Body of pancreas (tissue), 4 donors: ENCODE data around the gene PHF3. TPM values are rescaled to one million over a fixed set of nuclear protein-coding genes. Genes with fewer than 3 reads are reported as not detected.

ENCODE experiments used
- ATAC-seq: fragments of 150-250 bp; one replicate; pipeline ENCODE4 v1.9.1; 2016
- DNase-seq, 4 donors: peaks; one replicate each; pipeline ENCODE4 v3.0.0-alpha.2; 2019
- H3K27ac ChIP-seq, 4 donors: fragments of 200-600 bp; sonication (generic); 1 replicate in 3 of 4; 2 replicates in 1 of 4; pipeline versions ENCODE4 v1.5.1 to v1.6.1; 2016 to 2019; ENCODE audit warnings: mild to moderate bottlenecking in 1 of 4, mixed read lengths in 1 of 4, moderate library complexity in 1 of 4
- H3K27me3 ChIP-seq, 2 donors: fragments of 200-600 bp; sonication (generic); one replicate each; pipeline ENCODE4 v1.6.0; 2016; ENCODE audit warnings: mild to moderate bottlenecking in 1 of 2
- H3K36me3 ChIP-seq, 2 donors: fragments of 200-600 bp; sonication (generic); replicated peaks in 1 of 2; 2 replicates each; pipeline ENCODE4 v1.5.1; 2016; ENCODE audit warnings: low read depth in 2 of 2; ENCODE audit not compliant: insufficient read depth in 1 of 2
- H3K4me1 ChIP-seq: fragments of 200-600 bp; sonication (generic); one replicate; pipeline ENCODE4 v1.6.0; 2016
- H3K4me3 ChIP-seq, 2 donors: fragments of 200-600 bp; sonication (generic); 1 replicate in 1 of 2; 2 replicates in 1 of 2; pipeline ENCODE4 v1.5.1; 2016 to 2019
- H3K9me3 ChIP-seq, 3 donors: fragments of 200-600 bp; sonication (generic); 1 replicate in 2 of 3; 2 replicates in 1 of 3; pipeline ENCODE4 v1.5.1; 2016
- POLR2A ChIP-seq, 3 donors: fragments of 450-650 bp; IDR thresholded peaks; one replicate each; pipeline ENCODE4 v1.6.1; 2016; ENCODE audit warnings: antibody characterized with exemption in 3 of 3, mild to moderate bottlenecking in 2 of 3
- WGBS, 2 donors: methylation state at CpG; one replicate each; pipeline ENCODE4 v1.1.5; 2017; 5-methylcytosine and 5-hydroxymethylcytosine counted together
- intact Hi-C: fragments of 100-400 bp; cut with DNase I; formaldehyde crosslinking; loops from one replicate; pipeline ENCODE4 v1.15.1; 2023
- total RNA-seq, 2 donors: library from RNA; depleted of rRNA; stranded (reverse); fragments of >200 nt; gene quantifications; one replicate each; pipeline ENCODE4 v1.1.0, GENCODE V29; 2016
- TF ChIP-seq, protein P1 (sequence below), 7 experiments: fragments of 450-650 bp in 4 of 7; fragments of 200-600 bp in 3 of 7; sonication (generic) in 3 of 7; IDR thresholded peaks; one replicate each; pipeline ENCODE4 v1.5.1; 2016 to 2019; ENCODE audit warnings: antibody characterized with exemption in 7 of 7

Gene PHF3
- total RNA-seq, 2 donors from 2014 or later = 40.9 to 55.0 TPM

DNA sequence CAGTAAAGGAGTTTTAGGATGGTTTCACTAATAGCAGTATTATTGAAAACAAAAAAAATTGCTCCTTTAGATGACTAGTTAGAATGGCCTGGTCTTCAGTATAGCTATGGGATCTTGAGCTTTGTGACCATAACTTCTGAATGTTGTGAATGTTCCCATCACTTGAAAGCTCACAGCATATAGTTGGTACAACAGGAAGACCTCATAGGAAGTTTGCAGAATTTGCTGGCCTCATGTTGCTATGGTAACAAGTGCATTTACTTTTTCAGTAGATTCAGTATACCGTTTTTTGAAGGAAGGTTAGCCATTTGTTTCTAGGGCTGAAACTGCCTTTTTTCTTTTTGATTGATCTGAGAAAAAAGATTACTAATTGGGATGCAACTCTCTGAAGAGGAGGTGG is 8.3 kb downstream of the PHF3 start:
- DNase-seq = no peak
- Histone ChIP-seq H3K36me3 (no peaks in the 10 kb centered on the region), H3K27me3 (no peaks in the 10 kb centered on the region), H3K4me3 (no peak overlapping the region), H3K27ac (no peak overlapping the region), H3K4me1 (peaks cover 40% of the 10 kb centered on the region), H3K9me3 (no peaks in the 10 kb centered on the region)
- intact Hi-C loops = no loop called here
- WGBS, 2 donors = 3 to 4% methylated on average over 1 of the region's 1 CpG
- no peak for ATAC-seq
- no peak for TF ChIP-seq POLR2A (IDR thresholded peaks at IDR 0.05)
- TF ChIP-seq, protein P1, sequence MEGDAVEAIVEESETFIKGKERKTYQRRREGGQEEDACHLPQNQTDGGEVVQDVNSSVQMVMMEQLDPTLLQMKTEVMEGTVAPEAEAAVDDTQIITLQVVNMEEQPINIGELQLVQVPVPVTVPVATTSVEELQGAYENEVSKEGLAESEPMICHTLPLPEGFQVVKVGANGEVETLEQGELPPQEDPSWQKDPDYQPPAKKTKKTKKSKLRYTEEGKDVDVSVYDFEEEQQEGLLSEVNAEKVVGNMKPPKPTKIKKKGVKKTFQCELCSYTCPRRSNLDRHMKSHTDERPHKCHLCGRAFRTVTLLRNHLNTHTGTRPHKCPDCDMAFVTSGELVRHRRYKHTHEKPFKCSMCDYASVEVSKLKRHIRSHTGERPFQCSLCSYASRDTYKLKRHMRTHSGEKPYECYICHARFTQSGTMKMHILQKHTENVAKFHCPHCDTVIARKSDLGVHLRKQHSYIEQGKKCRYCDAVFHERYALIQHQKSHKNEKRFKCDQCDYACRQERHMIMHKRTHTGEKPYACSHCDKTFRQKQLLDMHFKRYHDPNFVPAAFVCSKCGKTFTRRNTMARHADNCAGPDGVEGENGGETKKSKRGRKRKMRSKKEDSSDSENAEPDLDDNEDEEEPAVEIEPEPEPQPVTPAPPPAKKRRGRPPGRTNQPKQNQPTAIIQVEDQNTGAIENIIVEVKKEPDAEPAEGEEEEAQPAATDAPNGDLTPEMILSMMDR (IDR thresholded peaks at IDR 0.05) = no peak

DNA sequence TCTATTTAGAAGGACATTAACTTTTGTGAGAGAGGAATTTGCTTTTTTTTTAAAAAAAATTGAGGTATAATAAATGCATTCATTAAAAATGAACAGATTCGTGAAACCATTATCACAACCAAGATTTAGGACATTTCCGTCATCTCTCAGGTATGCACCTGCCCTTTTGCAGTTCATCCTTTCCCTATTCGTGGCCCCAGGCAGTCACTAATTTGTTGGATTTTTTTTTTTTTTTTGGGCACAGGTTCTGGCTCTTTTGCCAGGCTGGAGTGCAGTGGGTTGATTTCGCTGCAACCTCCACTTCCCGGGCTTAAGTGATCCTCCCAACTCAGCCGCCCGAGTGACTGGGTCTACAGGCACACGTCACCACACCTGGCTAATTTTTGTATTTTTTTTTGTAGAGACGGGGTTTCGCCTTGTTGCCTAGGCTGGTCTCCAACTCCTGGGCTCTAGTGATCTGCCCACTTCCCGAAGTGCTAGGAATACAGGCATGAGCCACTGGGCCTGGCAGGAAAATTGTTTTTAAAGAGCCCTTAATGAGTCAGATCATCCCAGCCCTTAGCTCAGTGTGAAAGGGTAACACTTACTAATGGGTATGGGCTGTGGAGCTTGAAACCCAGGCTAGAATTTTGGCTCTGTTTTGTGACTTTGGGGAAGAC is 9.2 kb downstream of the PHF3 start:
- Histone ChIP-seq H3K27me3 (no peaks in the 10 kb centered on the region), H3K4me1 (peaks cover 39% of the 10 kb centered on the region), H3K36me3 (no peaks in the 10 kb centered on the region), H3K9me3 (no peaks in the 10 kb centered on the region), H3K27ac (no peak overlapping the region), H3K4me3 (no peak overlapping the region)
- TF ChIP-seq POLR2A (IDR thresholded peaks at IDR 0.05) = no peak
- TF ChIP-seq, protein P1 (IDR thresholded peaks at IDR 0.05) = no peak
- DNase-seq = no peak
- intact Hi-C loops = no loop called here
- WGBS, 2 donors = 85 to 86% methylated on average over 11 of the region's 11 CpGs
- ATAC-seq = no peak

DNA sequence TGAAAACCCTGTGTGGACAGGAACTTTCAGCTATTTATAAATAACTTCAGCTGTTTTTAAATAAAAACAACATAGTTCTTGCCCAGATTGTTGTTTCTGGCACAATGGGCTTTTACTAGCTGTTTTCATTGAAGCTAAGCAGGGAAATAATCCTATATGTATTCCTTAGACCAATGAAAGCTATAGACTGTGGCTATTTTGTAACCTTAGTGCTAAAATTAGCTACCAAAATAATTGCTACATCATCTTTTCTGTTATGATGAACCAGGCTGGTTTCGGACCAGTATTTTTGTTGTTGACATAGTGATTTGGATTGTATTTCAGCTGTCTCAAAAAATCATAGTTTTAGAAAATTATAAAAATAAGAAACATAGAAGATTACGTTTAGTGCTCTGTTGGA is 13.7 kb downstream of the PHF3 start:
- DNase-seq (no peak), ATAC-seq (no peak)
- WGBS, 2 donors = 63 to 78% methylated on average over 2 of the region's 2 CpGs
- H3K4me1 ChIP-seq = peaks cover 38% of the 10 kb centered on the region
- H3K36me3 ChIP-seq = no peaks in the 10 kb centered on the region
- H3K9me3 ChIP-seq = no peaks in the 10 kb centered on the region
- intact Hi-C loops = no loop called here
- no peak overlapping the region for H3K4me3 ChIP-seq
- TF ChIP-seq POLR2A (IDR thresholded peaks at IDR 0.05) = no peak
- TF ChIP-seq, protein P1 (IDR thresholded peaks at IDR 0.05) = no peak
- H3K27me3 ChIP-seq = no peaks in the 10 kb centered on the region
- H3K27ac ChIP-seq = no peak overlapping the region

DNA sequence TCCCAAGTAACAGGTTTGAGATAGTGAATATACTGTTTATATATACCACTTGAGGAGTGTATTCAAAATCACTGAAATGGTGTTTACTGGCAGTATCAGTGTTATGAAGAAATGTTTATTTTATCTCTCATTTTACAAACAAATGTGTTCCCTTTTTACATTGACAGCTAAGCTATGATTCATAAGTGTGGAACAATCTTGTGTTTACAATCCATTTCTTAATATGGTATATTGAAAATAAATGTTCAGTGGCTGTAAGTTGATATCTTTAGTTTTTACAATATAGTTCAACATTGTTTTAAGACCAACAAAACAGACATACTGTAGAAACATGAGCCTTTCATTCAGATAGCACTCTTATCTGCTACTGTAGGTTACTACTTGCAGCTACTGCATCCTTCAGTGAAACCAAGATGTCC is 14.3 kb downstream of the PHF3 start:
- DNase-seq (no peak), ATAC-seq (no peak)
- intact Hi-C loops = no loop called here
- H3K9me3 ChIP-seq = no peaks in the 10 kb centered on the region
- H3K4me1 ChIP-seq = peaks cover 38% of the 10 kb centered on the region
- no peak overlapping the region for H3K27ac ChIP-seq
- H3K36me3 ChIP-seq = no peaks in the 10 kb centered on the region
- no peak for TF ChIP-seq POLR2A (IDR thresholded peaks at IDR 0.05)
- no peak overlapping the region for H3K4me3 ChIP-seq
- no peaks in the 10 kb centered on the region for H3K27me3 ChIP-seq

DNA sequence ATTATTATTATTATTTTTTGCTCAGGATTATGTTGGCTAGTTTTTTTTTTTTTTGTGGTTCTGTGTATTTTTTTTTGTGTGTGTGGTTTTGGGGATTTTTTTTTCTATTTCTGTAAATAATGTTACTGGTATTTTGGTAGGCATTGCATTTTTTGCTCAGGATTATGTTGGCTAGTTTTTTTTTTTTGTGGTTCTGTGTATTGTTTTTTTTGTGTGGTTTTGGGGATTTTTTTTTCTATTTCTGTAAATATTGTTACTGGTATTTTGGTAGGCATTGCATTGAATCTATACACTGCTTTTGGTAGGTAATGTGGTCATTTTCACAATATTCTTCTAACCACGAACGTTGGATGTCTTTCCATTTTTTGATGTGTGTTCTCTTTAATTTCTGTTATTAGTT is 17.4 kb downstream of the PHF3 start:
- 84 to 89% methylated on average over 2 of the region's 2 CpGs for WGBS, 2 donors
- H3K4me1 ChIP-seq = peaks cover 36% of the 10 kb centered on the region
- no peak for TF ChIP-seq POLR2A (IDR thresholded peaks at IDR 0.05)
- TF ChIP-seq, protein P1 (IDR thresholded peaks at IDR 0.05) = no peak
- H3K27ac ChIP-seq = no peak overlapping the region
- no peak overlapping the region for H3K4me3 ChIP-seq
- H3K9me3 ChIP-seq = no peaks in the 10 kb centered on the region
- no peaks in the 10 kb centered on the region for H3K27me3 ChIP-seq
- no peaks in the 10 kb centered on the region for H3K36me3 ChIP-seq
- ATAC-seq = no peak
- intact Hi-C loops = no loop called here
- DNase-seq = no peak
